K562 (cell line): ENCODE measurements around the gene ARPC2. TPM values are rescaled to one million over a fixed set of nuclear protein-coding genes. Genes with fewer than 3 reads are reported as not detected.

Source experiments
- ATAC-seq: fragments of 200-7000 bp; cut with Tn5 transposase; 3 replicates; pipeline ENCODE4 v1.9.1; 2020; ENCODE audit warnings: moderate library complexity
- BruUV-seq: library from RNA; stranded (reverse); fragments of 400-500 nt; replicated peaks from 2 replicates; lab custom pipeline; 2021; lab: Mats Ljungman, UMichigan
- CTCF ChIA-PET: fragments of 300-600 bp; formaldehyde crosslinking; extraction: SDS; loops from one replicate; lab custom pipeline; 2021; ENCODE audit warnings: low intra/inter-chr PET ratio; lab: Yijun Ruan, JAX
- POLR2A ChIA-PET: fragments of 300-600, 350-650 bp; sonication (Branson Sonifier 250); formaldehyde crosslinking; extraction: SDS; loops from one replicate; lab custom pipeline; 2021; ENCODE audit warnings: antibody characterized with exemption, inconsistent platforms; lab: Yijun Ruan, JAX
- DNase-seq, 4 experiments: peaks; one replicate each; pipeline versions ENCODE4 v3.0.0 to v3.0.0-alpha.2; 2011 to 2018; ENCODE audit warnings: low spot score in 3 of 4, mixed read lengths in 3 of 4; ENCODE audit errors: extremely low read depth in 1 of 4
- FAIRE-seq: peaks from 2 replicates; lab custom pipeline; 2011; peaks lifted over from hg19 to GRCh38; lab: Jason Lieb, UNC
- H2AFZ ChIP-seq: 2 replicates; pipeline ENCODE4 v1.6.0; 2011; ENCODE audit warnings: low read depth, low read length, control low read depth, inconsistent platforms
- H3K27ac ChIP-seq: fragments of 200-600 bp; 3 replicates; pipeline ENCODE4 v1.8.0; 2011; ENCODE audit warnings: low read depth, mild to moderate bottlenecking, control low read depth, inconsistent platforms, low read length, moderate library complexity, mixed read lengths; ENCODE audit errors: extremely low read depth
- H3K27me3 ChIP-seq, 2 experiments: fragments of 300-600 bp in 1 of 2; 2 replicates in 1 of 2; 3 replicates in 1 of 2; pipeline versions ENCODE4 v1.6.0 to v1.8.0; 2011; ENCODE audit warnings: inconsistent platforms in 2 of 2, low read length in 2 of 2, mild to moderate bottlenecking in 1 of 2, mixed read lengths in 1 of 2, moderate library complexity in 1 of 2; ENCODE audit not compliant: control insufficient read depth in 2 of 2, insufficient read depth in 2 of 2
- H3K36me3 ChIP-seq: fragments of 300-600 bp; 3 replicates; pipeline ENCODE4 v1.8.0; 2011; ENCODE audit warnings: mild to moderate bottlenecking, low read length, inconsistent platforms; ENCODE audit not compliant: control insufficient read depth, insufficient read depth
- H3K4me1 ChIP-seq, 2 experiments: fragments of 200-600 bp in 1 of 2; replicated peaks in 1 of 2; 2 replicates in 1 of 2; 3 replicates in 1 of 2; pipeline versions ENCODE4 v1.5.1 to v1.8.0; 2011; ENCODE audit warnings: inconsistent platforms in 2 of 2, low read length in 2 of 2, mild to moderate bottlenecking in 1 of 2, mixed read lengths in 1 of 2, moderate library complexity in 1 of 2; ENCODE audit not compliant: control insufficient read depth in 2 of 2, insufficient read depth in 2 of 2
- H3K4me2 ChIP-seq: 2 replicates; pipeline ENCODE4 v1.6.1; 2011; ENCODE audit warnings: low read length, control low read depth, inconsistent platforms, mixed read lengths; ENCODE audit not compliant: insufficient read depth
- H3K4me3 ChIP-seq: fragments of 200-600 bp; sonication (generic), shearing (Covaris generic); 2 replicates; pipeline ENCODE4 v1.5.1; 2016; ENCODE audit warnings: control low read depth, inconsistent platforms
- H3K79me2 ChIP-seq: fragments of 200-600 bp; 3 replicates; pipeline ENCODE4 v1.8.0; 2011; ENCODE audit warnings: low read length, inconsistent platforms; ENCODE audit not compliant: control insufficient read depth, insufficient read depth
- H3K9ac ChIP-seq, 2 experiments: 2 replicates each; pipeline versions ENCODE4 v1.6.0 to v1.6.1; 2011; ENCODE audit warnings: low read depth in 2 of 2, low read length in 2 of 2, control low read depth in 1 of 2, inconsistent platforms in 1 of 2, mild to moderate bottlenecking in 1 of 2, mixed read lengths in 1 of 2; ENCODE audit not compliant: insufficient read depth in 1 of 2
- H3K9me1 ChIP-seq: one replicate; pipeline ENCODE4 v1.6.0; 2011; ENCODE audit warnings: inconsistent platforms, mild to moderate bottlenecking, low read length, moderate library complexity; ENCODE audit not compliant: control insufficient read depth, insufficient read depth
- H3K9me3 ChIP-seq: replicated peaks from 2 replicates; pipeline ENCODE4 v1.5.1; 2011; ENCODE audit warnings: low read depth, low read length, inconsistent platforms; ENCODE audit not compliant: control insufficient read depth, insufficient read depth
- H4K20me1 ChIP-seq: replicated peaks from 2 replicates; pipeline ENCODE4 v1.6.1; 2011; ENCODE audit warnings: low read length, inconsistent platforms, mixed read lengths; ENCODE audit not compliant: control insufficient read depth, insufficient read depth
- CEBPB ChIP-seq: fragments of 450-650 bp; IDR thresholded peaks from 2 replicates; pipeline ENCODE4 v1.6.1; 2016; ENCODE audit warnings: missing genetic modification characterization, missing compliant biosample characterization
- CEBPG ChIP-seq, 3 experiments: fragments of 200-800 bp in 1 of 3; sonication (Bioruptor generic) in 1 of 3; sonication (generic) in 1 of 3; formaldehyde crosslinking in 1 of 3; IDR thresholded peaks in 2 of 3; conservative IDR thresholded peaks in 1 of 3; 2 replicates each; pipeline versions ENCODE4 v1.6.1 to v1.8.0; 2016 to 2022; ENCODE audit warnings: missing compliant biosample characterization in 2 of 3, missing genetic modification characterization in 2 of 3, mild to moderate bottlenecking in 1 of 3, missing genetic modification reagents in 1 of 3
- KLF6 ChIP-seq: fragments of 250-450 bp; sonication (Bioruptor Pico); IDR thresholded peaks from 2 replicates; pipeline ENCODE4 v1.4.0; 2020; ENCODE audit warnings: mild to moderate bottlenecking, moderate library complexity, borderline replicate concordance
- ZNF316 ChIP-seq: fragments of 450-650 bp; IDR thresholded peaks from 2 replicates; pipeline ENCODE4 v1.6.1; 2016
- WGBS: fragments of 100-300 bp; shearing (Covaris generic); methylation state at CpG from one replicate; pipeline ENCODE4 v1.1.6; 2016; ENCODE audit warnings: low coverage, mixed read lengths; ENCODE audit not compliant: insufficient coverage; ENCODE audit errors: missing lambda C conversion rate; 5-methylcytosine and 5-hydroxymethylcytosine counted together
- in situ Hi-C: fragments of 300-500 bp; cut with MboI; formaldehyde crosslinking; loops from 4 replicates; pipeline ENCODE4 v1.15.0; 2018; ENCODE audit warnings: inconsistent platforms, mixed read lengths
- intact Hi-C: fragments of 100-400 bp; cut with micrococcal nuclease; formaldehyde crosslinking; loops from 2 replicates; pipeline ENCODE4 v1.14.2; 2022
- polyA plus RNA-seq, 8 experiments: library from polyadenylated mRNA; depleted of rRNA in 4 of 8; stranded (reverse) in 5 of 8; unstranded in 3 of 8; fragments of >200 nt; fragmentation: Nextera tagmentation in 2 of 8; fragmentation: Illumina TruSeq in 1 of 8; extraction: Ambion mirVana in 2 of 8; extraction: Trizol in 1 of 8; gene quantifications; 2 replicates each; pipeline versions ENCODE4 v1.2.1 to v1.2.3, GENCODE V29; 2011 to 2014; ENCODE audit warnings: inconsistent platforms in 1 of 8, missing spikeins in 1 of 8
- total RNA-seq, 7 experiments: library from RNA; depleted of rRNA in 6 of 7; stranded (reverse); fragments of >200 nt in 6 of 7; fragmentation: Illumina TruSeq in 2 of 7; extraction: Trizol in 2 of 7; gene quantifications; 2 replicates each; pipeline versions ENCODE4 v1.2.1 to v1.2.3, GENCODE V29; 2011 to 2021; ENCODE audit warnings: low replicate concordance in 1 of 7

Gene ARPC2
- total and polyA plus RNA-seq, 9 of the 15 experiments (the other 6 are each of a cell fraction or from before 2014, with no cell fraction given): 81.9 to 187 (median 103) TPM

DNA sequence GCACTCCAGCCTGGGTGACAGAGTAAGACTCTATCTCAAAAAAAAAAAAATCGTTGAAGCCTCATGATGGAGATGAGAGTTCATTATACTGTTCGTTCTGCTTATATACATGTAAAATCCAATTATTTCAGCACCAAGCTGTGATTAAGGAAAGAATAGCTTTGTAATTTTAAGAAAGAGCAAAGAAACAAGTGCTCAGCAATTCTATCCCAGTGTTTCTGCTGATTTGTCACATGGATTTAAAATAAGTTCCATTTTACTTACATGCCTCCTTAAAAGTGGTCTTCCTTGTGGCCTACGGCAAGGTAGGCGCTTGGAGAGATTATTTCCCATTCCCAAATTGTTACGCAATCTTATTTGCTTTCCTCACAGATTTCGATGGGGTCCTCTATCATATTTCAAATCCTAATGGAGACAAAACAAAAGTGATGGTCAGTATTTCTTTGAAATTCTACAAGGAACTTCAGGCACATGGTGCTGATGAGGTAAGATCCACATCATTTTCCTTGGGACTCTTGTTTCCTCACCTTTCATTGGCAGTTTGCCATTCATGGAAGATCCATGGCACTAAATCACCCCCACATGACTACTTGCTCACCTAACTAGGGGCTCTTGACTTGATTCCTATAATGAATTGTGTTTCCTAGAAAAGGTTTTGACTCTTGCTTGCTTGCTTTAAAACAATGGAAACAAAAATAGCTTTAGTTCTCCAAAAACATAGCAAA, 11.5 kb downstream of the ARPC2 start:
- Histone ChIP-seq H3K27ac (no peak overlapping the region; the same call in 2 of the 3 replicates), H3K4me3 (no peak overlapping the region), H2AFZ (no peak overlapping the region), H4K20me1 (no peaks in the 10 kb centered on the region), H3K9me3 (no peaks in the 10 kb centered on the region), H3K4me1 (no peaks in the 10 kb centered on the region; a peak in 1 of 5 replicates), H3K36me3 (peaks cover 72% of the 10 kb centered on the region), H3K9ac (no peak overlapping the region), H3K4me2 (no peak overlapping the region), H3K9me1 (no peaks in the 10 kb centered on the region), H3K27me3 (no peaks in the 10 kb centered on the region), H3K79me2 (peaks cover 5% of the 10 kb centered on the region; the same call in 2 of the 3 replicates)
- in situ Hi-C loops: no loop called here
- no TSS peak for BruUV-seq
- ChIA-PET POLR2A (interaction anchor here (0.7 to 1.5 kb wide), 3 partner anchors 16 to 42 kb away, joined by 3 read pairs; partner anchors contain the start of gene PNKD), CTCF (no interaction called here)
- DNase-seq (no peak), FAIRE-seq (peak; percentile 32), ATAC-seq (no peak)
- TF ChIP-seq KLF6 (no peak), CEBPG (CRISPR knock-in tag; IDR thresholded peaks at IDR 0.05) (0 out of 2 replicates have a peak, but pooled peaks have one; percentile 16), CEBPG (tag; conservative IDR thresholded peaks at IDR 0.05 in 1 of 2, IDR thresholded peaks at IDR 0.05 in 1 of 2) (peak; percentile 83 to 96), ZNF316 (0 out of 2 replicates have a peak, but pooled peaks have one; percentile 19), CEBPB (tag) (peak; percentile 92)
- 91% methylated on average over 6 of the region's 6 CpGs for WGBS
- intact Hi-C loops: no loop called here
